Chondrocyte (in vitro differentiated cells): ENCODE measurements around the gene HACL1. TPM values are rescaled to one million over a fixed set of nuclear protein-coding genes. Genes with fewer than 3 reads are reported as not detected.
A peak's percentile ranks its signal among the peaks of the same experiment; 100 is the strongest.

ENCODE experiments used
- DNase-seq: peaks from one replicate; pipeline ENCODE4 v3.0.0; 2021; ENCODE audit warnings: mixed read lengths, low spot score
- H3K27ac Mint-ChIP-seq: one replicate; pipeline ENCODE4 v1.8.0; 2021; ENCODE audit warnings: mild to moderate bottlenecking, moderate library complexity, mixed read lengths; ENCODE audit not compliant: unreplicated experiment
- H3K27me3 Mint-ChIP-seq: 2 replicates; pipeline ENCODE4 v1.8.0; 2021; ENCODE audit warnings: low read depth, mixed read lengths
- H3K36me3 Mint-ChIP-seq: 2 replicates; pipeline ENCODE4 v1.8.0; 2021; ENCODE audit warnings: low read depth, mixed read lengths
- H3K4me1 Mint-ChIP-seq: 2 replicates; pipeline ENCODE4 v1.8.0; 2021; ENCODE audit warnings: low read depth, mild to moderate bottlenecking, mixed read lengths
- H3K4me3 Mint-ChIP-seq: one replicate; pipeline ENCODE4 v1.8.0; 2021; ENCODE audit warnings: mild to moderate bottlenecking, moderate library complexity, mixed read lengths; ENCODE audit not compliant: unreplicated experiment
- H3K9me3 Mint-ChIP-seq: 2 replicates; pipeline ENCODE4 v1.8.0; 2021; ENCODE audit warnings: low read depth, mixed read lengths
- CTCF ChIP-seq: fragments of 200-600 bp; sonication (generic); IDR thresholded peaks from 2 replicates; pipeline ENCODE4 v1.5.0; 2021; ENCODE audit warnings: antibody characterized with exemption, mild to moderate bottlenecking, moderate library complexity
- long read RNA-seq: library from polyadenylated mRNA; stranded (forward); transcript quantifications from one replicate; pipeline ENCODE4 v2.0.0, GENCODE V29; 2021
- total RNA-seq: library from RNA; stranded (reverse); gene quantifications from 3 replicates; pipeline ENCODE4 v1.2.1, GENCODE V29; 2021

HACL1 gene
- total RNA-seq: 15.3 to 21.7 TPM (median 16.9 TPM) in 3 replicates
- long read RNA-seq, transcript HACL1-201 (17 exons, 2,266 nt): major isoform, 7 of 13 reads
- long read RNA-seq, partial matches to known transcripts: 1 of 13 reads
- long read RNA-seq, other reads (novel, unspliced or antisense): 4 of 13 reads

DNA sequence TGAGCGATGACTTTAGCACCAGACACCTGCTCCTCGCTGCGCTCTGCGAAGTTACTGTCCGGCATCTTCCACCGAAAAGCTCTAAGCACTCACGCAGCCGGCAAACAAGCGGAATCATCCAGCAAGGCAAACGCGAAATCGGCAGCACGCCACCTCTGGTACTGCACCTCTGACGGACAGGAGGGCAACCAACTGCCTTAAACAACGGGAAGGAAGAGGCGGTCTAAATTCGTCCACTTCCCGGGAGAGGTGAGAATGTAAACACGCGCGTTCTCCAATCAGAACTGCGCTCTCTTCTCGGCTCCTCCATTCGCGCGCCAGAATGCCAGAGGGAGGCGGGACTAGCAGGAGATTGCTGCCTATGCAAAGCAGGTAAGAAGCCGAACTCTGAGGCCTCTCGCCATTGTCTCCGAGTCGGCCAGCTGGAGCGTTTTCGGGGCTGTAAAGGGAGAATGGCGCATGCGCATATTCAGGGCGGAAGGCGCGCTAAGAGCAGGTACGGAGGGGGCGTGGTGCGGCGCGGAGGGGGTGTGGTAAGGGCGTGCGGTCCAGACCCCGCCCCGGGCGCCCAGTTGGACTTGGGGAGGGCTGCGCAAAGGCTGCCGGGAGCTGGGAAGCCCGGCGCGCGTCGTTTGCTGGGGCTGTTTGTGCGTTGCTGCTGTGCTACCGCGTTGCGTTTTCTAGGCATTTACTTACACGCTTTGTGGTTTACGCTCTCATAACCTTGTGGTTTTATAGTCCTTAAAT lies at the start of gene HACL1, which contains the start of gene BTD:
Gene HACL1 (minus strand): TSS at position 171 of the 747 bp plus-strand sequence. CDS start 106 bp downstream, at position 65.
Gene BTD (plus strand): TSS at position 347 of the 747 bp plus-strand sequence. CDS start 33,695 bp downstream, outside the sequence.
- Mint-ChIP-seq H3K36me3 (peaks cover 17% of the 10 kb centered on the region), H3K4me1 (peaks cover 31% of the 10 kb centered on the region), H3K4me3 (peak within 1 kb of the TSS; percentile 98), H3K27me3 (no peaks in the 10 kb centered on the region), H3K9me3 (no peaks in the 10 kb centered on the region), H3K27ac (peak within 1 kb of the TSS; percentile 98)
- peak; percentile 64 for TF ChIP-seq CTCF
- DNase-seq: peak; percentile 98

DNA sequence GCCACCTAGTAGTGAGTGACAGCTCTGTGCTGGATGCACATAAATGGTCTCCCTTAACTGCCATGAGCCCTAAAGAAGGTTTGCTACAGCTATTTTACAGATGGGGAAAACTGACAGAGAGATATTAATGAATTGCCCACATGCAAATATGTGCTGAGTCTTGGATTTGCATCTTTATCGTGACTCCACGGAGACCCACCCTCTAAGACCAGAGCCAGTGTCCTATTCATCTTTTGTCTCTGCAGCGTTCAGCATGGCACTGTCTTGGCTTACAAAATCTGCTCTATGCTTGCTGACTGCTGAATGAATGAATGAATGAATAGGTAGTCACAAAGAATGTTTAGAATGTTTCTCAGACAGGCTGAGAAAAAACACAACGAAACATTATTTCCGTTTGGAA lies 48.5 kb upstream of the HACL1 start:
- Mint-ChIP-seq H3K27me3 (no peaks in the 10 kb centered on the region), H3K4me3 (no peak overlapping the region), H3K9me3 (peaks cover 5% of the 10 kb centered on the region), H3K4me1 (peaks cover 76% of the 10 kb centered on the region), H3K36me3 (no peaks in the 10 kb centered on the region), H3K27ac (peak overlapping the region; percentile 5)
- DNase-seq: no peak
- TF ChIP-seq CTCF: no peak

GRCh38 chr3:15649341-15649740 lies 48.0 kb upstream of the HACL1 start:
- peak overlapping the region; percentile 5 for H3K27ac Mint-ChIP-seq
- H3K4me3 Mint-ChIP-seq: no peak overlapping the region

GRCh38 chr3:15647611-15648167 lies 46.3 kb upstream of the HACL1 start:
- peaks cover 5% of the 10 kb centered on the region for H3K9me3 Mint-ChIP-seq
- peak overlapping the region; percentile 49 for H3K4me3 Mint-ChIP-seq
- no peak for TF ChIP-seq CTCF
- peaks cover 56% of the 10 kb centered on the region for H3K4me1 Mint-ChIP-seq
- peaks cover 2% of the 10 kb centered on the region for H3K36me3 Mint-ChIP-seq
- no peaks in the 10 kb centered on the region for H3K27me3 Mint-ChIP-seq
- H3K27ac Mint-ChIP-seq: peak overlapping the region; percentile 99
- no peak for DNase-seq

More at GRCh38 chr3:15649341-15649740, 48.0 kb upstream of the HACL1 start:
- TF ChIP-seq CTCF: no peak
- H3K9me3 Mint-ChIP-seq: peaks cover 5% of the 10 kb centered on the region
- H3K36me3 Mint-ChIP-seq: no peaks in the 10 kb centered on the region
- no peak for DNase-seq
- peaks cover 73% of the 10 kb centered on the region for H3K4me1 Mint-ChIP-seq
- no peaks in the 10 kb centered on the region for H3K27me3 Mint-ChIP-seq

DNA sequence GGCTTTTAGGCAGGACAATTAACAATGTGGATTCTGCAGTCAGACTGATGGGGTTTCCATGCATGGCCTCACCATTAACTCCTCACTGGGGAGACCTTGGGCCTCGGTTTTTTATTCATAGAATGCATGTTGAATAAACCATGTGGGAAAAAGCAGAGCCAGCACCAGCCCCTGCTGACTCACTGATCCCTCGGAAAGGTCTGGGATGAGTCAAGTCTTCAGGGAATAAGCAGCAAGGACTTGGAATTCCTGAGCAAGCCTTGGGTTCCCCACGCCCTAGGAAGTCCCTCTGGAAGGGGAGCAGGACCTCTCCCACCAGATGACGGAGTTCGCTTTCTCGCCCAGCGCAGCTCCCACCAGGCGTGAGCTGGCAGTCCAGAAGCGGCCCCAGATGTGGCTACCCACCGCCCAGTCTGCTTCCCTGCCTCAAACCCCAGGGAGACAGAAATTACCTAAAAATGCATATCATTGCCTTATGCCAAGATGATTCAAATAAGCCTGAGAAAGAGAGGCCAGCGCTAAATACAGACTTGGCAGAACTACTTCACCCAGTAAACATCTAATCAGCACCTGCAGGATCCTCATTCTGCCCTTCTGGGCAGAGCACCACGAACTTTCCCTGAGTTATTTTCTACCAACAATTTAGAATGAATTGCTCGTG lies 45.6 kb upstream of the HACL1 start:
- no peak for DNase-seq
- H3K36me3 Mint-ChIP-seq: peaks cover 2% of the 10 kb centered on the region
- peaks cover 5% of the 10 kb centered on the region for H3K9me3 Mint-ChIP-seq
- no peaks in the 10 kb centered on the region for H3K27me3 Mint-ChIP-seq
- peak overlapping the region; percentile 49 for H3K4me3 Mint-ChIP-seq
- TF ChIP-seq CTCF: no peak
- peak overlapping the region; percentile 99 for H3K27ac Mint-ChIP-seq
- H3K4me1 Mint-ChIP-seq: peaks cover 56% of the 10 kb centered on the region
